Hematopoietic multipotent progenitor cell treated with erythropoietin and hydrocortisone succinate and interleukin-3 and kit ligand, for 4 days (in vitro differentiated cells): ENCODE measurements around the gene ZNF414.

Source experiments
- DNase-seq: peaks from one replicate; pipeline ENCODE4 v3.0.0-alpha.2; 2015

Gene ZNF414

GRCh38 chr19:8461891-8462290 lies 52.1 kb downstream of the ZNF414 start:
- DNase-seq, result no peak

GRCh38 chr19:8461376-8461775 lies 52.6 kb downstream of the ZNF414 start:
- DNase-seq, result no peak

- DNase-seq, result no peak
Observed at GRCh38 chr19:8460516-8461298, 53.3 kb downstream of the ZNF414 start.
